ENCODE data around the gene UBAP2. TPM values are rescaled to one million over a fixed set of nuclear protein-coding genes. Genes with fewer than 3 reads are reported as not detected.

Gene UBAP2
- total and polyA plus RNA-seq, 2 donors (not counting 3 experiments of a cell fraction or from before 2014, with no cell fraction given): 43.2 to 55.8 TPM

GRCh38 chr9:33992632-33993031 lies 56.1 kb downstream of the UBAP2 start:
- H3K9me1 ChIP-seq (replicated peaks; ENCODE audit: control insufficient read depth, extremely low read depth, insufficient read depth, low read length): peaks cover 3% of the 10 kb centered on the region
- FAIRE-seq (no peak), DNase-seq (ENCODE audit: low read depth, low spot score) (no peak)
- H3K4me3 ChIP-seq (replicated peaks in 1 of 3; ENCODE audit: insufficient read depth in 1 of 3, low read depth in 1 of 3, low read length in 3 of 3): no peak overlapping the region
- no peak overlapping the region for H3K4me2 ChIP-seq (ENCODE audit: insufficient read depth, low read length)
- H4K20me1 ChIP-seq (replicated peaks; ENCODE audit: control insufficient read depth, extremely low read depth, insufficient read depth, low read length): no peaks in the 10 kb centered on the region
- no peak overlapping the region for H3K9ac ChIP-seq (replicated peaks; ENCODE audit: extremely low read depth, insufficient read depth, low read length)
- H2AFZ ChIP-seq (ENCODE audit: low read depth, low read length): no peak overlapping the region
- H3K9me3 ChIP-seq (replicated peaks; ENCODE audit: control insufficient read depth, insufficient read depth, low read length): no peaks in the 10 kb centered on the region
- peaks cover 11 to 16% of the 10 kb centered on the region in 2 experiments for H3K36me3 ChIP-seq (ENCODE audit: control insufficient read depth in 2 of 2, extremely low read depth in 1 of 2, insufficient read depth in 2 of 2, low read length in 2 of 2)
- TF ChIP-seq GATA2 (IDR thresholded peaks at IDR 0.05; ENCODE audit: insufficient read depth, insufficient read length, low read depth, low read length) (no peak), EZH2 (IDR thresholded peaks at IDR 0.05; ENCODE audit: borderline replicate concordance, low read depth, low read length, severe bottlenecking) (no peak), POLR2AphosphoS5 (IDR thresholded peaks at IDR 0.05; ENCODE audit: insufficient read depth, low read depth, low read length) (no peak), JUN (IDR thresholded peaks at IDR 0.05; ENCODE audit: borderline replicate concordance, insufficient read depth, insufficient read length, low read depth) (no peak), FOS (IDR thresholded peaks at IDR 0.05; ENCODE audit: borderline replicate concordance, insufficient read depth, low read length) (no peak), MAX (IDR thresholded peaks at IDR 0.05; ENCODE audit: insufficient read depth, insufficient read length) (no peak), CTCF (IDR thresholded peaks at IDR 0.05; ENCODE audit: extremely low read depth in 1 of 2, insufficient read depth in 1 of 2, low read depth in 1 of 2, low read length in 2 of 2) (no peak), MYC (IDR thresholded peaks at IDR 0.05; ENCODE audit: low read depth, low read length) (no peak), POLR2A (IDR thresholded peaks at IDR 0.05; ENCODE audit: low read depth, low read length) (no peak)
- no peaks in the 10 kb centered on the region for H3K27me3 ChIP-seq (ENCODE audit: control insufficient read depth in 2 of 2, insufficient read depth in 2 of 2, low read length in 2 of 2)
- no peak overlapping the region for H3K27ac ChIP-seq (ENCODE audit: insufficient read depth, low read depth, low read length)
- POLR2A ChIA-PET: interaction anchor here (0.7 kb wide), 1 partner anchor 9 kb away, joined by 3 read pairs; no protein-coding TSS in a partner anchor
- no TSS peak for BruUV-seq (replicated peaks)
- CTCF ChIA-PET: interaction anchor here (0.8 to 2.4 kb wide), 3 partner anchors 17 to 81 kb away, joined by 3 to 8 read pairs (median 3); no protein-coding TSS in a partner anchor
- H3K79me2 ChIP-seq (ENCODE audit: control insufficient read depth, insufficient read depth, low read length): peaks cover 10% of the 10 kb centered on the region
- dilution Hi-C loops (cut with MboI; ENCODE audit: extremely low pct_ligation_motif_present, low sequenced_read_pairs) (no loop called here), intact Hi-C loops (cut with micrococcal nuclease) (no loop called here)
- no peaks in the 10 kb centered on the region for H3K4me1 ChIP-seq (ENCODE audit: control insufficient read depth, extremely low read depth, insufficient read depth, low read length)

Data from endothelial cell of umbilical vein (primary cell).